GM19099 (cell line): ENCODE data around the gene DNAJC6.

ENCODE experiments used
- POLR2A ChIP-seq: IDR thresholded peaks from 3 replicates; pipeline ENCODE4 v1.6.1; 2011; ENCODE audit warnings: low read depth; ENCODE audit not compliant: insufficient read length; ENCODE audit errors: extremely low read depth

Gene DNAJC6

GRCh38 chr1:65449214-65449823 is 140.0 kb downstream of the DNAJC6 start:
- TF ChIP-seq POLR2A, result no peak

DNA sequence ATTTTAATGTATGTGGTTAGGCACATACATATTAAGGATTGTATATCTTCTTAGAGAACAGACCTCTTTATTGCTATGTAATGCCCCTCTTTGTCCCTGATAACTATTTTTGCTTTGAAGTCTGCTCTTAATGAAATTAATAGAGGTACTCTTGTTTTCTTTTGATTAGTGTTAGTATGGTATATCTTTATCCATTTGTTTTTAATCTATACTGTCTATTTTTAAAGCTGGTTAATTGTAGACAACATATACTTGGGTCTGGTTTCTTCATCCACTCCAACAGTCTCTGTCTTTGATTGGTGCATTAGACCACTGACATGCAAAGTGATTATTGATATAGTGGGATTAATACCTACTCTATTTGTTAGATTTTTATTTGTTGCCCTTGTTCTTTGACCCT is 147.1 kb downstream of the DNAJC6 start:
- TF ChIP-seq POLR2A, result no peak

DNA sequence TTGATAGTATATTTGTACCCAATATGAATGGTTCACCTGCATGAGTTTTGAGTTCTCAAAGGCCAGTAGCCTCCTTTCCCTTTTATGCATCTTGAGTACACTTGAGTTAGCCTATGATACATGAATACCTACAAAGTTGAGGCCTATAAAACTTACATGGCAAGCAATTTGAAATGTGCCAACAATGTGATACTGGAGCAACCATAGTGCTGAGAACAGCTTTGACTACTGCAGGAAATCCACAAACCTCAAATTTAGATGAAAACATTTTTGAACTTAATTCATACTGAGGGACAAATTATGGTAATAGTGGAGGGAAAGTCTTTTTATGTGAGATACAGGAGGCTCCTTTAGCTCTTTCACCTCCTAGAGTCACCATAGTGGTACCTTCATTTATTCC is 148.5 kb downstream of the DNAJC6 start:
- no peak for TF ChIP-seq POLR2A

GRCh38 chr1:65458730-65459396 is 149.5 kb downstream of the DNAJC6 start:
- TF ChIP-seq POLR2A, result no peak

DNA sequence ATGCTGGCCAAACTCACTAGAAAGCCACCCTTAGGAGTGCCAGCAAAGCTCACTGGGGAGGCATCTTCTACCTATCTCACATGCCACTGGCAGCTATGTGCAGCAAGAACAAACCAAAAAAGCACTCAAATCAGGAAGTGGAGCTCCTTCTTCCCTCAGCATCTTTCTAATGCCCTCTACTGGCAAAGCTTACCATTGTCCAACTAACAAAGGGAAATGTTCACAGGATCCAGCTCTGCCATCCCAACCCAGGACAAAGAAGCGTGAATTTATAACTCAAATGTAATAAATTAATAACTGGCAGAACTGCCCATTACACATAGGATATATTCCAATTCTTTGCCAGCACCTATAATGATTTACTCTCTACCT is 150.0 kb downstream of the DNAJC6 start:
- TF ChIP-seq POLR2A, result no peak
